ENCODE data around the gene TEX22.
A peak's percentile ranks its signal among the peaks of the same experiment; 100 is the strongest.

TEX22 gene

DNA sequence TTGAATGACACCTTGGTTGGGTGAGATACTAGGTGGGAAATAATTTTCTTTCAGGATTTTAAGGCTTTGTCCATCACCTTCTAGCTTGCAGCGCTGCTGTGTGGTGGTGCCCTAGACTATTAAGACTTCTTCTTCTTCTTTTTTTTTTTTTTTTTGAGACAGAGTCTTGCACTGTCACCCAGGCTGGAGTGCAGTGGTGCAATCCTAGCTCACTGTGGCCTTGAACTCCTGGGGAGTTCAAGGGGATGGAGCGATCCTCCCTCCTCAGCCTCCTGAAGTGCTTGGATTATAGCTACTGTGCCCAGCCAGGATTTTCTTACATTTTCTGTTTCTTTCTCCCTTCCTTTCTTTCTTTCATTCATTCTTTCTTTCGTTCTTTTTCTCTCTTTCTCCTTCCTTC is 11.0 kb downstream of the TEX22 start:
- Mint-ChIP-seq H3K4me1 (no peaks in the 10 kb centered on the region), H3K27ac (no peak overlapping the region), H3K27me3 (ENCODE audit: low read depth) (peaks cover 42% of the 10 kb centered on the region), H3K36me3 (ENCODE audit: low read depth) (no peaks in the 10 kb centered on the region), H3K4me3 (no peak overlapping the region), H3K9me3 (peaks cover 5% of the 10 kb centered on the region)
- TF ChIP-seq, protein P1, sequence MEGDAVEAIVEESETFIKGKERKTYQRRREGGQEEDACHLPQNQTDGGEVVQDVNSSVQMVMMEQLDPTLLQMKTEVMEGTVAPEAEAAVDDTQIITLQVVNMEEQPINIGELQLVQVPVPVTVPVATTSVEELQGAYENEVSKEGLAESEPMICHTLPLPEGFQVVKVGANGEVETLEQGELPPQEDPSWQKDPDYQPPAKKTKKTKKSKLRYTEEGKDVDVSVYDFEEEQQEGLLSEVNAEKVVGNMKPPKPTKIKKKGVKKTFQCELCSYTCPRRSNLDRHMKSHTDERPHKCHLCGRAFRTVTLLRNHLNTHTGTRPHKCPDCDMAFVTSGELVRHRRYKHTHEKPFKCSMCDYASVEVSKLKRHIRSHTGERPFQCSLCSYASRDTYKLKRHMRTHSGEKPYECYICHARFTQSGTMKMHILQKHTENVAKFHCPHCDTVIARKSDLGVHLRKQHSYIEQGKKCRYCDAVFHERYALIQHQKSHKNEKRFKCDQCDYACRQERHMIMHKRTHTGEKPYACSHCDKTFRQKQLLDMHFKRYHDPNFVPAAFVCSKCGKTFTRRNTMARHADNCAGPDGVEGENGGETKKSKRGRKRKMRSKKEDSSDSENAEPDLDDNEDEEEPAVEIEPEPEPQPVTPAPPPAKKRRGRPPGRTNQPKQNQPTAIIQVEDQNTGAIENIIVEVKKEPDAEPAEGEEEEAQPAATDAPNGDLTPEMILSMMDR (IDR thresholded peaks at IDR 0.05; ENCODE audit: unreplicated experiment in 3 of 3) = no peak

DNA sequence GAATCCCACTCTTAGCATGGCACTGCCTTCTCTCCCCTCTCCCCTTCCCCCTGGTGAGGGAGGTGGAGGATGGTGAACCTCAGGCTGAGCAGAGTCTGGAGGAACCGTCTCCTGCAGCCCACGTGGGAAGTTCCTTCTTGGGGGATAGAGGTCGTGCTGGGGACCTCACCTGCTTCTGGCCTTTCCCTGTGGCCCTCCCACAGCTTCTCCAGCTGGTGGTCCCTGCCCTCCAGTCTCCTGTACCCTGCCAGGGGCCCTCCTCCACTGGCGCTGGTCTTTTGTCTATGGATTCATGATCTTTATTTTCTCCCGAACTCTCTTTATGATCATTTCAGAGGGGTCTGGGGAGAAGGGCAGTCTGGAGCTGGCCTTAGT is 12.3 kb downstream of the TEX22 start:
- peaks cover 5% of the 10 kb centered on the region for H3K4me1 Mint-ChIP-seq
- TF ChIP-seq, protein P1 (IDR thresholded peaks at IDR 0.05; ENCODE audit: unreplicated experiment in 3 of 3) = no peak
- H3K27me3 Mint-ChIP-seq (ENCODE audit: low read depth) = peaks cover 40% of the 10 kb centered on the region
- H3K27ac Mint-ChIP-seq = no peak overlapping the region
- H3K36me3 Mint-ChIP-seq (ENCODE audit: low read depth) = no peaks in the 10 kb centered on the region
- H3K9me3 Mint-ChIP-seq = peaks cover 3% of the 10 kb centered on the region
- H3K4me3 Mint-ChIP-seq = peak overlapping the region; percentile 52 to 64 (median 55)

DNA sequence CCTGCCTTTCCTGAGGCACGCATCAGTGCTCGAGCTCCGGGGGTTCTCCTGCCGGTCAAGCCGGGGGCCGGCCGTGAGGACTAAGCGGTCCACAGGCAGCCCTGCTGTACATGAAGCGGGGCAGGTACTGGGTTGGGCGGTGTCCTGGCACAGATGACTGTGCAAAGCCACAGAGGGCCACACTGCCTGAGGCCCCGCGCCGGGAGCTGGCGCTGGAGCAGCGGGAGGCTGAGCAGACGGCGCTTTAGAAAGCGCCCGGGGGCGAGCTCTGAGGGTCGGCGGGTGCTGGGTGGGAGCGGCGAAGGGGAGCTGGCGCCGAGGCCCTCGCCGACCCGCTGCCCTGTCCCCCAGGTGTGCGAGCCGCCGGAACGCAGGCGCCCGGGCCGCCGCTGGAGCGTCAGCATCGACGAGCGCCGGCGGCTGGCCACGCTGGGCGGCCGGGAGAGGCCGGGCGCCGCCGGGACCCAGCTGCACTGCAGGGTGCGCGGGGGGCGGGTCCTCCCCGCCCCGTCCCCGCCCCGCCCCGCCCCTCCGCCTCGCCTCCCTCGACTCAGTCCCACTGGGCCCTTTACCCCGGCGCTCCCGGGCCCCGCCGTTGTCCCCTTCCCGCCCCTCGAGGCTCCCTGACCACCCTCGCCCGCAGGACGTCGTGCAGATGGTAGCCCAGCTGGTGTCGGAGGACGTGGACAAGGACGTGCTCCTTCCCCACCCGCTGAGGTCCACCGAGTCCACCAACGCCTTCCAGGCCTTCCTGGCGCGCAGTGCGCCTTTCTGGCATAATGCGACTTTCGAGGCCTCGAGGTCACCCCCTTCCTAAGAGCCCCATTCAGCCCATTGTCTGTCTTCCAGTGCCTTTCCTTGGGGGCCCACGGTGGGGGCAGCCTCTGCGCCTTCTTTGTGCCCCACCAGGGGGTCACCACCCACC is 12.9 kb downstream of the TEX22 start:
- Mint-ChIP-seq H3K27ac (no peak overlapping the region), H3K36me3 (ENCODE audit: low read depth) (no peaks in the 10 kb centered on the region)

GRCh38 chr14:105411985-105412770 is 13.8 kb downstream of the TEX22 start:
- no peaks in the 10 kb centered on the region for H3K36me3 Mint-ChIP-seq (ENCODE audit: low read depth)

More for the DNA sequence above, 12.9 kb downstream of the TEX22 start:
- peaks cover 5% of the 10 kb centered on the region for H3K4me1 Mint-ChIP-seq
- TF ChIP-seq, protein P1 (IDR thresholded peaks at IDR 0.05; ENCODE audit: unreplicated experiment in 3 of 3) = no peak
- peaks cover 40% of the 10 kb centered on the region for H3K27me3 Mint-ChIP-seq (ENCODE audit: low read depth)
- H3K4me3 Mint-ChIP-seq = peak overlapping the region; percentile 52 to 69 (median 55)
- H3K9me3 Mint-ChIP-seq = no peaks in the 10 kb centered on the region

DNA sequence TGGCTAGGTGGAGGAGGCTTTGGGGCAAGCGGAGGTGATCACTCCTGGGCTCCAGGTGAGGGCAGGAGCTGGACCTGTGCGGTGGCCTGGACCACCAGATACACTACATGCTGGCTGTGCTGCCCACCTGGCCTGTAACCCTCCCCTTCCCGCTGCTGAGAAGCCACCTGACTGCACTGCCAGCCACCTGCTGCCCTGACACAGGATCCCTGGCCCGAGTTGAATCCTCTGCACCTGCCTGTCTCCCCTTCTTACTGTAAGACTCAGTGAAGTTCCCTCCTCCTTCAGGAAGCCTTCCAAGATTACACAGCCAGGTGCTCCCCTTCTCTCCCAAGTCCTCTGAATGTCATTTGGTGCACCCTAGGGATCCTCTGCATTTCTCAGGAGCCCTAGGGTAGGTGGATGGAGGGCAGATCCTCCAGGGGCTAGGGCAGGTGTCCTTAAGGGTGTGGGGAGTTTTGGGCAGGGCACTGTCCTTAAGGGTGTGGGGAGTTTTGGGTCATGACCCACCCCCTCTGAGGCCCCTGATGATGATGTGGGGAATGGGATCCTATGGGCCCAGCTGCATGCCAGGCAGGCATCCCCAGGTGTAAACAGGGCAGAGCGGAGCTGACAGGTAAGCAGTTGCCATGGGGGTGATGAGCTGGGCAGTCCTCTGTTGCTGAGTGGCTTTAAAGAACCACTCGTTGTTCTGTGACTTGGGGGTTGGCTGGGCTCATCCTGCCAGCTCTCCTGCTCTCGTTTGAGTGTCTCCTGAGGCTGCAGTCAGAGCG is 14.6 kb downstream of the TEX22 start:
- no peaks in the 10 kb centered on the region for H3K9me3 Mint-ChIP-seq

More at GRCh38 chr14:105411985-105412770, 13.8 kb downstream of the TEX22 start:
- Mint-ChIP-seq H3K27me3 (ENCODE audit: low read depth) (peaks cover 40% of the 10 kb centered on the region), H3K4me3 (peak overlapping the region in 2 of 3 experiments; percentile 25 to 69), H3K9me3 (no peaks in the 10 kb centered on the region), H3K4me1 (peaks cover 11% of the 10 kb centered on the region), H3K27ac (no peak overlapping the region)
- TF ChIP-seq, protein P1 (IDR thresholded peaks at IDR 0.05; ENCODE audit: unreplicated experiment in 3 of 3) = no peak

More for the DNA sequence above, 14.6 kb downstream of the TEX22 start:
- H3K27ac Mint-ChIP-seq = peak overlapping the region in 1 of 3 experiments; percentile 12
- peaks cover 11% of the 10 kb centered on the region for H3K4me1 Mint-ChIP-seq
- no peaks in the 10 kb centered on the region for H3K36me3 Mint-ChIP-seq (ENCODE audit: low read depth)
- TF ChIP-seq, protein P1 (IDR thresholded peaks at IDR 0.05; ENCODE audit: unreplicated experiment in 3 of 3) = no peak
- H3K4me3 Mint-ChIP-seq = peak overlapping the region; percentile 50 to 59 (median 53)
- H3K27me3 Mint-ChIP-seq (ENCODE audit: low read depth) = peaks cover 43% of the 10 kb centered on the region
